ENCODE results near the gene PHF13. TPM values are rescaled to one million over a fixed set of nuclear protein-coding genes. Genes with fewer than 3 reads are reported as not detected.

PHF13 gene
- 10 to 100 TPM; 12.6 to 21.7 (median 17.0) TPM for total RNA-seq

- Histone ChIP-seq H3K9me3 (no peaks in the 10 kb centered on the region), H3K4me1 (peaks cover 43% of the 10 kb centered on the region), H3K36me3 (peaks cover 5% of the 10 kb centered on the region), H3K27ac (peak within 1 kb of the TSS; percentile 99), H3K27me3 (no peaks in the 10 kb centered on the region), H3K4me3 (peak within 1 kb of the TSS; percentile 90)
- WGBS: 1% methylated on average over 12 of the region's 84 CpGs
- peak; percentile 100 for DNase-seq (ENCODE audit: low spot score in 2 of 2)
- TF ChIP-seq POLR2AphosphoS5 (IDR thresholded peaks at IDR 0.05) (peak in 1 of 3 donors; percentile 77), CTCF (IDR thresholded peaks at IDR 0.05) (no peak)
Measured at GRCh38 chr1:6613361-6614018, at the start of gene PHF13. TSS of gene PHF13 (plus strand) at chr1:6613731. CDS start at chr1:6614067, 336 bp downstream.

DNA sequence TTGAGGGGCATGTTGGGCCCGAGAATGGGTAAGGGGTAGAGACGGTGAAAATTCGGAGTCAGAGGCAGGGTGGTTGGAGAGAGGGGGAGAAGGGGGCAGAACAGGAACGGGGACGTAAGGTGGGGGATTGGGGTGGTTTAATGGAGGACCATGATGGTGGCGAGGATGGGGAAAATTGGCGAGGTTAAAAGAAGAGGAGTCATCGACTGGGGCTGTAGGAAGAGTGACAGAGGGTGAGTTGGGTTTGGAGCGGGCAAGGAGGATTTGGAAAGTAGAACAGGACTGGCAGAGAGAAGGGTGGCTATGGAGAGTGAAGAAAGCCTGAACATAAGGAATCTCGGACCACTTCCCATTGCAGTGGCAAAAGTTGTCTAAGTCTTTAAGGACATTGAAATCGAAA, 44.5 kb upstream of the PHF13 start:
- TF ChIP-seq POLR2AphosphoS5 (IDR thresholded peaks at IDR 0.05): no peak
- Histone ChIP-seq H3K27me3 (peaks cover 2% of the 10 kb centered on the region), H3K9me3 (no peaks in the 10 kb centered on the region), H3K4me1 (no peaks in the 10 kb centered on the region), H3K4me3 (no peak overlapping the region), H3K36me3 (no peaks in the 10 kb centered on the region), H3K27ac (no peak overlapping the region)
- 94% methylated on average over 11 of the region's 11 CpGs for WGBS
- no peak for DNase-seq (ENCODE audit: low spot score in 2 of 2)

- Histone ChIP-seq H3K36me3 (no peaks in the 10 kb centered on the region), H3K27ac (no peak overlapping the region), H3K4me3 (no peak overlapping the region), H3K4me1 (no peaks in the 10 kb centered on the region), H3K9me3 (no peaks in the 10 kb centered on the region), H3K27me3 (peaks cover 2% of the 10 kb centered on the region)
- 66% methylated on average over 3 of the region's 3 CpGs for WGBS
- TF ChIP-seq POLR2AphosphoS5 (IDR thresholded peaks at IDR 0.05): no peak
- TF ChIP-seq EP300 (IDR thresholded peaks at IDR 0.05): no peak
- no peak for TF ChIP-seq POLR2A (IDR thresholded peaks at IDR 0.05)
- TF ChIP-seq CTCF (IDR thresholded peaks at IDR 0.05): no peak
- no peak for DNase-seq (ENCODE audit: low spot score in 2 of 2)
Measured at GRCh38 chr1:6570100-6570499, 43.4 kb upstream of the PHF13 start.

GRCh38 chr1:6570987-6571386, 42.5 kb upstream of the PHF13 start:
- TF ChIP-seq POLR2A (IDR thresholded peaks at IDR 0.05) (no peak), EP300 (IDR thresholded peaks at IDR 0.05) (no peak), POLR2AphosphoS5 (IDR thresholded peaks at IDR 0.05) (no peak), CTCF (IDR thresholded peaks at IDR 0.05) (no peak)
- H3K4me1 ChIP-seq: no peaks in the 10 kb centered on the region
- peaks cover 2% of the 10 kb centered on the region for H3K27me3 ChIP-seq
- H3K27ac ChIP-seq: no peak overlapping the region
- no peaks in the 10 kb centered on the region for H3K36me3 ChIP-seq
- 73% methylated on average over 5 of the region's 5 CpGs for WGBS
- no peak for DNase-seq (ENCODE audit: low spot score in 2 of 2)
- no peak overlapping the region for H3K4me3 ChIP-seq
- H3K9me3 ChIP-seq: no peaks in the 10 kb centered on the region

DNA sequence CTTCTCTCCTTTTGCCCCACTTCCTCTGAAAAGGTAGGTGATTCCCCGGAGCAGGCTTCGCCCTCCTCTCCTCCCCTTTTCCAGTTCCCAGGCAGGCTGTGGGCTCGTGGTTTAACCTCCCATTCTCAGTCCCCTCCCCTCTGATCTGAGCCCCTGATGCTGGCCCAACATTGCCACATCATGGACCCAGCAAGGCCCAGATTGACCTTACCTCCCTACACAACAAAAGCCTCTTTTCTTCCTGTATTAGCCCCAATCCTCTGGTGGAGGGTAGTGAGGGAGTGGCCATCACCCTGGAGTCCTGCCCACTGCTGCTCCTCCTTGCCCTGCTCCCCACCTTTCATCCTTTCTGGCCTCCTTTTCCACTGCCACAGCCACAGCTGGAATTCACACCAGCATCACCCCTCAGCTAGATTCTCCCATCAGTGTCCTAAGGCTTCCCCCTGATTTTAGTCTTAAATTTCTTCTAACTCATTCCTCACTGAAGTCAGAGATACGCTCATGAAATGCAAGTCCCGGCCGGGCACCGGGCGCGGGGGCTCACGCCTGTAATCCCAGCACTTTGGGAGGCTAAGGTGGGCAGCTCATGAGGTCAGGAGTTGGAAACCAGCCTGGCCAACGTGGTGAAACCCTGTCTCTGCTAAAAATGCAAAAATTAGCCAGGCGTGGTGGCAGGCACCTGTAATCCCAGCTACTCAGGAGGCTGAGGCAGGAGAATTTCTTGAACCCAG, 40.7 kb upstream of the PHF13 start:
- 72% methylated on average over 12 of the region's 12 CpGs for WGBS
- Histone ChIP-seq H3K27me3 (no peaks in the 10 kb centered on the region), H3K27ac (no peak overlapping the region), H3K4me1 (no peaks in the 10 kb centered on the region), H3K36me3 (no peaks in the 10 kb centered on the region), H3K4me3 (no peak overlapping the region), H3K9me3 (no peaks in the 10 kb centered on the region)
- no peak for DNase-seq (ENCODE audit: low spot score in 2 of 2)
- no peak for TF ChIP-seq CTCF (IDR thresholded peaks at IDR 0.05)
- TF ChIP-seq POLR2A (IDR thresholded peaks at IDR 0.05): no peak
- no peak for TF ChIP-seq EP300 (IDR thresholded peaks at IDR 0.05)
- no peak for TF ChIP-seq POLR2AphosphoS5 (IDR thresholded peaks at IDR 0.05)
